RWPE2 (cell line): Measurements from ENCODE around the gene PDIA5.

Experiments
- ATAC-seq: fragments of 200-7000 bp; cut with Tn5 transposase; 3 replicates; pipeline ENCODE4 v1.9.1; 2021; ENCODE audit warnings: low read depth
- DNase-seq: peaks from one replicate; pipeline ENCODE4 v3.0.0-alpha.2; 2020; ENCODE audit warnings: low spot score
- H3K27ac ChIP-seq: fragments of 450-650 bp; 2 replicates; pipeline ENCODE4 v1.5.1; 2017; ENCODE audit warnings: mild to moderate bottlenecking; ENCODE audit not compliant: poor library complexity, severe bottlenecking
- H3K27me3 ChIP-seq: fragments of 250-450 bp; sonication (Bioruptor Pico); 2 replicates; pipeline ENCODE4 v1.5.1; 2021; ENCODE audit warnings: mild to moderate bottlenecking, moderate library complexity; ENCODE audit not compliant: insufficient read depth, poor library complexity, severe bottlenecking
- H3K36me3 ChIP-seq: fragments of 250-450 bp; sonication (Bioruptor Pico); 2 replicates; pipeline ENCODE4 v1.5.1; 2020; ENCODE audit warnings: low read depth, mild to moderate bottlenecking, moderate library complexity
- H3K4me1 ChIP-seq: fragments of 250-450 bp; sonication (Bioruptor Pico); 2 replicates; pipeline ENCODE4 v1.5.1; 2021; ENCODE audit warnings: mild to moderate bottlenecking, moderate library complexity; ENCODE audit not compliant: insufficient read depth, poor library complexity, severe bottlenecking
- H3K4me3 ChIP-seq: fragments of 250-450 bp; sonication (Bioruptor Pico); 2 replicates; pipeline ENCODE4 v1.5.1; 2021; ENCODE audit warnings: mild to moderate bottlenecking, moderate library complexity; ENCODE audit not compliant: severe bottlenecking
- H3K9me3 ChIP-seq: fragments of 250-450 bp; sonication (Bioruptor Pico); 2 replicates; pipeline ENCODE4 v1.5.1; 2021; ENCODE audit warnings: mild to moderate bottlenecking, moderate library complexity; ENCODE audit not compliant: severe bottlenecking
- TF ChIP-seq, protein P1 (sequence below): fragments of 450-650 bp; IDR thresholded peaks from one replicate; pipeline ENCODE4 v1.5.1; 2017; ENCODE audit warnings: mild to moderate bottlenecking, moderate library complexity; ENCODE audit not compliant: poor library complexity, severe bottlenecking

Gene PDIA5

DNA sequence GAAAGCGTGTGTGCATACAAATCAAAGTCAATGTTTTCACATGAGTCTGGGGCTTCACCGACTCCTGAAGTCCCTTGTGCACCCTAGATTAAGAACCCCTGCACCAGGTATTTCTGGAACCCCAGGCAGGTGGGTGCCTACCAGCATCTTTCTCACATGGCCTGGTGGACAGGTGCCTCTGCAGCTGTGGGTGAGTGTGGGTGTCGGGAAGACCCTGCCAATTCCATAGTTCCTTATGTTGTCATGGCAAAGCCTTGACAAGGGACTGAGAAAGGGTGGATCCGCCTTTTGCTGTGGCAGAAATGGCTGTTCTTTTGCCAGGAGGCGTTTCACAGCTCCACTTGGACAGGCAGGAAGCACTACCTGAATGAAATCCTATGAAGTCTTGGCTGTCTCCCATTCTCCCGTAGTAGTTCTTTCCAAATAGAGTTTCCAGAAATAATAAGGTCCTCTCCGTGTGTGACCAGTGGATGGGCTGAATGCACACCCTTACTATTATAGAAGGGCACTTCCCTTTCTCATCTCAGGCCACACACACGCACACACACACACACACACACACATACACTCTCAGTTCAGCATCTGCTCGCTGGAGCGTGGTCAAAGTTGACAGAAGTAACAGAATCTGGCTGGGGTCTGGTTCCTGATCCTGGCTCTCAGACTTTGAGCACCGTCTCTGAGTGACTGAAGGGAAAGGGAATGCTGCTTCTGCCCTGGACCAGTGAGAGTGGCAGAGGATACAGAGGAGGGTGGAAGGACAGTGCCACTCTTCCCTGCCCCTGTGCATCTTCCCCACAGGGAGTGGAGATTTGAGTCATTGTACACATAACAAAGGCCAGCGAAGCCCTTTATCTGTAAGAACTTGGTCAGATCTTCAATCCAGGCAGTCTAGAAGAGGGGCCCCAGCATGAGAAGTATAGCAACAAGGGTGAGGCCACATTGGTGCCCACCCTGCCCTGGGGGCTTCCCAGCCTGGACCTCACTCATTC lies 38.7 kb downstream of the PDIA5 start:
- no peak overlapping the region for H3K27ac ChIP-seq
- ATAC-seq: no peak

DNA sequence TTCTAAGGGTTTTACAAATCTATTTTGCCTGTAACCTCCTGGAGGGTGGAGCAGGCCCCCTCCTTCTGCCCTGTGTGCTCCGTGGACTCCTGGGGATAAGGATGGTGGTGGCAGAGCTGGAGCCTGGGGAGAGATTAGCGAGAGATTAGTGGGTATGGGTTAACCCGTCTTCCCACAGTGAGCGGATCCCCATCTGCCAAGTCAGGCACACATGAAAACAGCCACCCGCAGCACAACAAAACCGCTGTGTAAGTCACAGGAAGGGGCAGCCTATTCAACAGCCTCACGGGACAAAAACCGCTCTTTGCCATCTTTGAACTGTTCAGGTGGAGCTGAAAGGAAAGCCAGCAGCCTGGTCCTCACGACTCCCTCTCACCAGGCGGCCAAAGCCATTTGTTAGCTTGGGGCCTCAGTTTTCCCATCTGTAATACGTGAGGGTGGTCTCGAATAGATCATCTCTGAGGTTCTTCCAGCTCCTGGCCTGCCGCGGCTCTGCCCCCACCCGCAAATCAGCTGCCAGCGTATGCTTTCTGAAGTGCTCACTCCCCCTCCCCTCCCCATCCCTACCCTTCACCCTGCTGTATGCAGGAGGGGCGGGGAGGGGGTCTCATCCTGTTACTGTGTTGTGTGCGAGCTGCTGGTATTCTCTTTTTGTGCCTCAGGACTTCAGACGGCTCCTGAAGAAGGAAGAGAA lies 43.6 kb downstream of the PDIA5 start:
- no peak overlapping the region for H3K4me3 ChIP-seq
- TF ChIP-seq, protein P1, sequence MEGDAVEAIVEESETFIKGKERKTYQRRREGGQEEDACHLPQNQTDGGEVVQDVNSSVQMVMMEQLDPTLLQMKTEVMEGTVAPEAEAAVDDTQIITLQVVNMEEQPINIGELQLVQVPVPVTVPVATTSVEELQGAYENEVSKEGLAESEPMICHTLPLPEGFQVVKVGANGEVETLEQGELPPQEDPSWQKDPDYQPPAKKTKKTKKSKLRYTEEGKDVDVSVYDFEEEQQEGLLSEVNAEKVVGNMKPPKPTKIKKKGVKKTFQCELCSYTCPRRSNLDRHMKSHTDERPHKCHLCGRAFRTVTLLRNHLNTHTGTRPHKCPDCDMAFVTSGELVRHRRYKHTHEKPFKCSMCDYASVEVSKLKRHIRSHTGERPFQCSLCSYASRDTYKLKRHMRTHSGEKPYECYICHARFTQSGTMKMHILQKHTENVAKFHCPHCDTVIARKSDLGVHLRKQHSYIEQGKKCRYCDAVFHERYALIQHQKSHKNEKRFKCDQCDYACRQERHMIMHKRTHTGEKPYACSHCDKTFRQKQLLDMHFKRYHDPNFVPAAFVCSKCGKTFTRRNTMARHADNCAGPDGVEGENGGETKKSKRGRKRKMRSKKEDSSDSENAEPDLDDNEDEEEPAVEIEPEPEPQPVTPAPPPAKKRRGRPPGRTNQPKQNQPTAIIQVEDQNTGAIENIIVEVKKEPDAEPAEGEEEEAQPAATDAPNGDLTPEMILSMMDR: no peak
- no peak for DNase-seq
- H3K27ac ChIP-seq: no peak overlapping the region
- H3K4me1 ChIP-seq: no peaks in the 10 kb centered on the region
- no peak for ATAC-seq
- no peaks in the 10 kb centered on the region for H3K9me3 ChIP-seq
- H3K27me3 ChIP-seq: no peaks in the 10 kb centered on the region
- peaks cover 79% of the 10 kb centered on the region for H3K36me3 ChIP-seq

More for the DNA sequence above, 38.7 kb downstream of the PDIA5 start:
- Histone ChIP-seq H3K9me3 (no peaks in the 10 kb centered on the region), H3K4me3 (no peak overlapping the region), H3K4me1 (no peaks in the 10 kb centered on the region), H3K27me3 (no peaks in the 10 kb centered on the region), H3K36me3 (peaks cover 77% of the 10 kb centered on the region)
- no peak for DNase-seq
- TF ChIP-seq, protein P1: no peak

DNA sequence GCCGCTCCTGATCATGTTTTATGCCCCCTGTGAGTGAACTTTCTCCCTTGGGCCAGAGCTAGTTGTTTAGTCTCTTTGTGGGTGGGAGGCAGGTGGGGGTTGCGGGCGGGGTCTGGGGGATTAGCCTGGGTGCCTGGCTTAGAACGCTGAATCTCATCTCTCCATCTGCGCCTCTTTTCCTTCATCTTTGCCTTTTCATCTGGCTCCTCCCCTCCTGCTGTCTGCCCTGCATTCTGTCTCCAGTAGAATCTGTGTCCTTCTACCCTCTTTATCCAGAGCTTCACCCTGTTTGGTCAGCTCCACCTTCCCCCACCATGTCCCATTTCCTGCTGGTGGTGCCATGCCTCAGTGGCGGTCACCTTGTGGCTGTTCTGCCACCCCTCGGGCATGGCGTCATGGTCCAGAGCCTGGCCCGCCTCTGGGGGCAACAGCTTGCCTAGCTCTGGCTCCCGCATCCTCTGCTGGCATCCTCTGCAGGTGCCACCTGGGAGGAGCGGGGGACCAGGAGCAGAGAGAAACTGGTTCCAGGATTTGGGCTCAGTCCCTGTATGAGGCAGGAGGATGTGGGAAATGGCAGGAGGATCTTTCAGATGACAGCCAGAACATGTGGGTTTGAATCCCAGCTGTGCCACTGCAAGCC lies 44.3 kb downstream of the PDIA5 start:
- Histone ChIP-seq H3K9me3 (no peaks in the 10 kb centered on the region), H3K4me1 (no peaks in the 10 kb centered on the region), H3K27me3 (no peaks in the 10 kb centered on the region), H3K36me3 (peaks cover 81% of the 10 kb centered on the region), H3K27ac (no peak overlapping the region), H3K4me3 (no peak overlapping the region)
- ATAC-seq (no peak), DNase-seq (no peak)
- TF ChIP-seq, protein P1: no peak

DNA sequence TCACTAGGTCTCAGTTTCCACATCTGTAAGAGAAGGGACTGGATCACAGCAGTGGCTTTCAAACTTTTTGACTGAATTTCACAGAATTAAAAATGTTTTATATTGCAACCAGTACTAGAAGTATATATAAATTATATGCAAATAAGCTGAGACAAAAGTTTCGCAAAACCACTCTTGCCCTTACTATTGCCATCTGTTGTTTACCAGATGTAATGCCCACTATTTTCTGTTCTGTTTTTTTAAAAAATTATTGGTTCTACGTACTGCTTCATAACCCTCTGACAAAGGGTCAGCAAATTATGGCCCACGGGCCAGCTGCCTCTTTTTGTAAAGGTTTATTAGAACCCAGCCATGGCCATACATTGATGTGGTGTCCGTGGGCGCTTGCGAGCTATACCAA lies 44.8 kb downstream of the PDIA5 start:
- H3K4me3 ChIP-seq: no peak overlapping the region
- peaks cover 81% of the 10 kb centered on the region for H3K36me3 ChIP-seq
- ATAC-seq (no peak), DNase-seq (no peak)
- no peaks in the 10 kb centered on the region for H3K9me3 ChIP-seq
- no peak overlapping the region for H3K27ac ChIP-seq
- TF ChIP-seq, protein P1: no peak
- H3K27me3 ChIP-seq: no peaks in the 10 kb centered on the region
- no peaks in the 10 kb centered on the region for H3K4me1 ChIP-seq
